ENCODE results near the gene STOX2. TPM values are rescaled to one million over a fixed set of nuclear protein-coding genes. Genes with fewer than 3 reads are reported as not detected.

Gene STOX2
- total and polyA plus RNA-seq, 12 donors, result 2.2 to 25.5 (median 13.7) TPM

DNA sequence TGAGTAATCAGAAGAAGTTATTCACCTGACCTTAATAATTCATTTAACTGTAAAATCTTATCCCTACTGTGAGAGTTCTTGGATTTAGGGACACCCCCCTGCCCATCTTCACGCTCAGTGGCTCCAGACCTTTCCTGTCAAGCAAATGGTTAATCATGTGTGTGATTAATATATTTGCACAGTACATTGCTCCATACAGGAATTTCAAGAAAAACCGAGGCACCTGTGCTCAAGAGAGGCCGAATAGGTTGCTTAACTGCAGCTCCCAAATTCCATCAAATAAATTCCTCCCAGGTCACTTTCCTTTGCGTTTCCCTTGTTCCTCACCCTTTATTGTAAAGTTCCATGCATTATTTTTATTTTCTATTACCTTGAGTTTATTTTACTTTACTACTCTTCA lies 119.5 kb downstream of the STOX2 start:
- peaks cover 0 to 22% (median 4%) of the 10 kb centered on the region in 9 donors for H3K4me1 ChIP-seq
- intact Hi-C loops (cut with DNase I), result no loop called here
- WGBS, 2 donors, result 96 to 97% methylated on average over 4 of the region's 4 CpGs
- H3K27me3 ChIP-seq, result no peaks in the 10 kb centered on the region
- no peaks in the 10 kb centered on the region for H3K9me3 ChIP-seq
- DNase-seq (no peak), ATAC-seq (no peak)
- TF ChIP-seq CTCF (IDR thresholded peaks at IDR 0.05), result no peak
- H3K4me3 ChIP-seq, result no peak overlapping the region
- H3K36me3 ChIP-seq, result no peaks in the 10 kb centered on the region
- no peak overlapping the region for H3K27ac ChIP-seq

DNA sequence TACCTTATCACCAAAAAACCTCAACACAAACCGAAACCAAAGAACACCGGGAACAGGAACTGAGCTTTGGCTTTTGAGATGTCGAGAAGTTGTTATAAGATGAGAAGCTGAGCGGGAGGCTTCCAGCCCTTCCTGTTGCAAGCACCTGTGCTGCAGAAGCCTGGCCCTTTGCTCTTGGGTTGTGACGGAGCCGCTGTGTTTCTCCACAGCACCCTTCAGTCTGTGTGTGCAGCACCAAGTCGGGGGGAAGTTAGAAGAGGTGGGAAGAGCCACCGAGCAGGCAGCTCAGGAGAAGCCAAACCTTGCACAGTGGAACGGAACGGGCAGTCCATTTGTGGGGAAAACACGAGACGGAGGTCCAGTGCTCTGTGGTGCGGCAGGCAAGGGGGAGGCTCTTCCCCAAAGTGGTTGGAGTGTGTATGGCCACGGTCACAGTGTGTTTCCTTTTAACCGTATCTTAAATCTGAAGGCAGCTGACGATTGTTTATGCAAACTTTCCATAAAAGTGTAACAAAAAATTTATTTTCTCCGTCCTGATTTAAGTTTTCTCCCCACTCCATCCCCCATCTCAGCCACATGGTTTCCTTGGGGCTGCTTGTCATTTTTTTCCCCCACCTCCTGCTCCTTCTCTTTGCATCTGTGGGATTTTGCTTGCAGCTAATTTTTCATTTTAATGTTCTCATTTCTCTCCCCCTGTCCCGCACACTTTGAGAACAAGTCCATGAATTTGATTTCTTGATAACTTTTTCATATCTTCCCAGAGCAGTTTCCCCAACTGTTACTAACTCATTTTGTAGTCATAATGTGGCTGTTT lies 123.7 kb downstream of the STOX2 start:
- no peak for TF ChIP-seq CTCF (IDR thresholded peaks at IDR 0.05)
- H3K4me3 ChIP-seq, result peak overlapping the region in 7 of 10 donors; percentile 23 to 48 (median 40)
- peaks cover 0 to 16% (median 0%) of the 10 kb centered on the region in 9 donors for H3K4me1 ChIP-seq
- intact Hi-C loops (cut with DNase I), result no loop called here
- WGBS, 2 donors, result 67 to 84% methylated on average over 18 of the region's 18 CpGs
- ATAC-seq, result peak in 4 of 8 donors; percentile 29 to 63 (median 47)
- DNase-seq, result no peak
- no peak overlapping the region for H3K27ac ChIP-seq
- H3K27me3 ChIP-seq, result no peaks in the 10 kb centered on the region
- no peaks in the 10 kb centered on the region for H3K36me3 ChIP-seq
- H3K9me3 ChIP-seq, result no peaks in the 10 kb centered on the region

DNA sequence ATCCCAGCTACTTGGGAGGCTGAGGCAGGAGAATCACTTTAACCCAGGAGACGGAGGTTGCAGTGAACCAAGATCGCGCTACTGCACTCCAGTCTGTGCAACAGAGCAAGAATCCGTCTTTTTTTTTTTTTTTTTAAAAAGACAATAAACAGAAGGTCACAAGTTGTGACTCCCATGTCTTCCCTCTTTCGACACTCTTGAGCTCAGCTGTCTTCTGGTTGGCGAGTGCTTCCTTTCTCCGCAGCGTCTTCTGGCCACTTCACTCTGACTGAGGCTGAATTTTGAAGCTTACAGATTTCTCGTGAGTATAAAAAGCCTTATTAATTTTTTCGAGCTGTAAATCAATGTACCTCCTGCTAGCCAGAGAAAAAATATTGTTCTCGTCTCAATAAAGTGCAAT lies 124.9 kb downstream of the STOX2 start:
- Histone ChIP-seq H3K36me3 (no peaks in the 10 kb centered on the region), H3K27ac (no peak overlapping the region), H3K27me3 (no peaks in the 10 kb centered on the region), H3K4me3 (no peak overlapping the region), H3K9me3 (no peaks in the 10 kb centered on the region), H3K4me1 (peaks cover 0 to 16% (median 0%) of the 10 kb centered on the region in 9 donors)
- DNase-seq (no peak), ATAC-seq (no peak)
- intact Hi-C loops (cut with DNase I), result no loop called here
- TF ChIP-seq CTCF (IDR thresholded peaks at IDR 0.05), result no peak
- 87 to 92% methylated on average over 11 of the region's 11 CpGs for WGBS, 2 donors

DNA sequence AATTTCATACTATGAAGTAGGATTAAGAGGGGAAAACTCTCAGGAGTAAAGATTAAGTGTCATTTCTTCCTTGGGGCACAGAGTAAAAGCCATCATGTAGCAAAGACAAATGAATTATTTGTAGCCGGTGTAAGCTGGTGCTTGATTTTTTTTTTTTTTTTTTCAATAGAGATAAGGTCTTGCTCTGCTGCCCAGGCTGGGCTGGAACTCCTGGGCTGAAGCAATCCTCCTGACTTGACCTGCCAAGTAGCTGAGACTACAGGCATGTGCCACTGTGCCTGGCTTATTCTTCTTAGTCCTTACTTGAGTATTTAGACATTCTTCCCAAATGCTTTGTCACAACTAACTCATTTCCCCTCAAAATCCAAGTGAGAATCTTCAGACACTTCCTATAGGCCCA lies 125.7 kb downstream of the STOX2 start:
- no peaks in the 10 kb centered on the region for H3K9me3 ChIP-seq
- H3K27me3 ChIP-seq, result no peaks in the 10 kb centered on the region
- intact Hi-C loops (cut with DNase I), result no loop called here
- no peak for DNase-seq
- 45 to 67% methylated on average over 1 of the region's 1 CpG for WGBS, 2 donors
- no peak for TF ChIP-seq CTCF (IDR thresholded peaks at IDR 0.05)
- H3K27ac ChIP-seq, result no peak overlapping the region
- H3K4me1 ChIP-seq, result peaks cover 0 to 16% (median 0%) of the 10 kb centered on the region in 9 donors
- H3K36me3 ChIP-seq, result no peaks in the 10 kb centered on the region
- H3K4me3 ChIP-seq, result no peak overlapping the region
- ATAC-seq, result peak in 4 of 8 donors; percentile 37 to 58 (median 51)
